ENCODE measurements around the gene TARBP1. TPM values are rescaled to one million over a fixed set of nuclear protein-coding genes. Genes with fewer than 3 reads are reported as not detected.

Gene TARBP1
- total and polyA plus RNA-seq, 2 of the 13 experiments (the other 11 are each of a cell fraction or from before 2014, with no cell fraction given): 37.7 to 67.0 TPM

DNA sequence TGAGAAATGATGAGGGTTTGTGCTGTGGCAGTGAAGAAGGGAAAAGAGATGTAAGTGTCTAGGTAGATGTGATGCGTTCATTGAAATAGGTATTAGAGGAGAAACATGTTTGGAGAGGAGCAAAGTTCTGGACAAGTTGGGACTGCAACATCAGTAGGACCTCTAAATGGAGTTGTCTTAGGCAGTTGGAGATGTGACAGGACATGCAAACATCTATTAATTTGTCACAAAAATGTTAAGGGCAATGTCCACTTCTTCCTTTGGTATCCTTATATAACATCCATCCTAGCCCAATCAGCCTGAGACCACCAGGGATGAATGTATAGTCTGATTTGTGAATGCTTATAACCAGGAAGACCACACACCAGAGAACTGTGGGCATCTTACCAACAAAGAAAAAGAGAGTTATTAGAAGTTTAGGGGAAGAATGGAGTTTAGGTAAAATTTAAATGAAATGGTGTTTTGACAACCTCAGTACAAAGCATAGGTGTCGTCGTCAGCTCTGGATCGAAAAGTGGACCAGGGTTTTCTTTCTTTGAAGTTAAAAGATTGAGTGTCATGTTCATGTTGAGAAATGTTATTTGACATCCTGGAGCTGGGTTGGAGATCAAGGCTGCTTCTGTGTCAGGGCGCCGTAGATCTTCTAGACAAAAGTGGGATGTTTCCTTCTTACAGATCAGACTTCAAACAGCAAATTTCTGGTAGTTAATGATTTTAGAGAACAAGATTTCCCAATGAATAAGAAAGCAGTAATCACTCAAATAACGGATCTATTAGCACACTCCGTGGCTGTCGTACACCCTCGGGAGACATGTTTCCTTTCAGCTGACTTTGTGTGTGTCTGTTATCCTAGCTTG is 97.1 kb downstream of the TARBP1 start:
- in situ Hi-C loops (cut with HindIII; ENCODE audit: extremely low pct_ligation_motif_present, low pct_unique_long_range_greater_than_20kb): no loop called here
- peak overlapping the region; percentile 79 for H3K27ac ChIP-seq (ENCODE audit: extremely low read length, insufficient read depth, low read length)
- peak overlapping the region; percentile 63 for H3K4me2 ChIP-seq (ENCODE audit: low read depth, low read length)
- H3K4me1 ChIP-seq (ENCODE audit: insufficient read depth, low read length): peaks cover 56% of the 10 kb centered on the region
- intact Hi-C loops (cut with micrococcal nuclease; ENCODE audit: unreplicated experiment): no loop called here
- H3K36me3 ChIP-seq (replicated peaks in 1 of 2; ENCODE audit: control insufficient read depth in 1 of 2, insufficient read depth in 2 of 2, low read length in 2 of 2): peaks cover 7 to 36% of the 10 kb centered on the region in 2 experiments
- H3K9me3 ChIP-seq (ENCODE audit: low read length): no peaks in the 10 kb centered on the region
- DNase-seq (ENCODE audit: low spot score) (peak; percentile 87), FAIRE-seq (peak; percentile 83), ATAC-seq (peak; percentile 88)
- H3K4me3 ChIP-seq (replicated peaks in 1 of 3; ENCODE audit: insufficient read depth in 1 of 3, low read depth in 2 of 3, low read length in 3 of 3): peak overlapping the region in 2 of 3 experiments; percentile 17 to 30; a peak in 3 of 6 replicates
- peak overlapping the region; percentile 37 for H3K9ac ChIP-seq (ENCODE audit: insufficient read depth, low read depth, low read length)
- BruUV-seq (replicated peaks): no TSS peak
- CTCF ChIA-PET (ENCODE audit: low intra/inter-chr PET ratio, low total read pairs): no interaction called here
- H3K79me2 ChIP-seq (ENCODE audit: insufficient read depth, low read length): peaks cover 15% of the 10 kb centered on the region
- no peak overlapping the region for H2AFZ ChIP-seq (ENCODE audit: low read length)
- POLR2A ChIA-PET: interaction anchor here (2.0 to 2.3 kb wide), 2 partner anchors 8 to 10 kb away, joined by 7 to 25 read pairs; partner anchors contain the start of gene COA6
- no peaks in the 10 kb centered on the region for H4K20me1 ChIP-seq (ENCODE audit: insufficient read depth, low read length)
- WGBS (ENCODE audit: low lambda C conversion rate): 3% methylated on average over 10 of the region's 10 CpGs
- H3K27me3 ChIP-seq (ENCODE audit: control insufficient read depth in 1 of 2, insufficient read depth in 2 of 2, low read length in 2 of 2): no peaks in the 10 kb centered on the region
- peak; percentile 89; the same call in 1 of the 2 replicates for TF ChIP-seq FOXJ3 (CRISPR knock-in tag; IDR thresholded peaks at IDR 0.05; ENCODE audit: borderline replicate concordance)
- peak; percentile 50 for TF ChIP-seq ASH2L (IDR thresholded peaks at IDR 0.05; ENCODE audit: insufficient read length, low read depth, low read length)
- no peak for TF ChIP-seq CC2D1A (CRISPR knock-in tag; IDR thresholded peaks at IDR 0.05)
- TF ChIP-seq ZNF775 (CRISPR knock-in tag; IDR thresholded peaks at IDR 0.05; ENCODE audit: borderline replicate concordance): no peak
- TF ChIP-seq TFAP4 (IDR thresholded peaks at IDR 0.05; ENCODE audit: borderline replicate concordance, low read depth): peak; percentile 35; the same call in 1 of the 2 replicates
- no peak for TF ChIP-seq ZNF589 (CRISPR knock-in tag; conservative IDR thresholded peaks at IDR 0.05)
- TF ChIP-seq JUND (CRISPR knock-in tag; IDR thresholded peaks at IDR 0.05): no peak
- no peak for TF ChIP-seq TCF12 (IDR thresholded peaks at IDR 0.05)
- 0 out of 2 replicates have a peak, but pooled peaks have one; percentile 50 for TF ChIP-seq TCF12 (CRISPR knock-in tag; IDR thresholded peaks at IDR 0.05)
- peak; percentile 21; the same call in 1 of the 2 replicates for TF ChIP-seq GATA4 (IDR thresholded peaks at IDR 0.05; ENCODE audit: borderline replicate concordance, low read depth)
- TF ChIP-seq MZF1 (CRISPR knock-in tag; IDR thresholded peaks at IDR 0.05; ENCODE audit: borderline replicate concordance): no peak
- TF ChIP-seq GATAD2A (CRISPR knock-in tag; IDR thresholded peaks at IDR 0.05): peak; percentile 83
- TF ChIP-seq, protein P1, sequence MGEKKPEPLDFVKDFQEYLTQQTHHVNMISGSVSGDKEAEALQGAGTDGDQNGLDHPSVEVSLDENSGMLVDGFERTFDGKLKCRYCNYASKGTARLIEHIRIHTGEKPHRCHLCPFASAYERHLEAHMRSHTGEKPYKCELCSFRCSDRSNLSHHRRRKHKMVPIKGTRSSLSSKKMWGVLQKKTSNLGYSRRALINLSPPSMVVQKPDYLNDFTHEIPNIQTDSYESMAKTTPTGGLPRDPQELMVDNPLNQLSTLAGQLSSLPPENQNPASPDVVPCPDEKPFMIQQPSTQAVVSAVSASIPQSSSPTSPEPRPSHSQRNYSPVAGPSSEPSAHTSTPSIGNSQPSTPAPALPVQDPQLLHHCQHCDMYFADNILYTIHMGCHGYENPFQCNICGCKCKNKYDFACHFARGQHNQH (CRISPR knock-in tag; IDR thresholded peaks at IDR 0.05): no peak
- peak; percentile 51; the same call in 1 of the 2 replicates for TF ChIP-seq GFI1 (CRISPR knock-in tag; IDR thresholded peaks at IDR 0.05; ENCODE audit: borderline replicate concordance)
- no peak for TF ChIP-seq ESRRA (CRISPR knock-in tag; IDR thresholded peaks at IDR 0.05; ENCODE audit: low read depth)
- TF ChIP-seq RORA (CRISPR knock-in tag; IDR thresholded peaks at IDR 0.05): peak; percentile 58; the same call in 1 of the 2 replicates
- no peak for TF ChIP-seq ZMAT3 (CRISPR knock-in tag; conservative IDR thresholded peaks at IDR 0.05)
- no peak for TF ChIP-seq SPEN (CRISPR knock-in tag; IDR thresholded peaks at IDR 0.05; ENCODE audit: low read depth)
- peak; percentile 58 for TF ChIP-seq FOXA3 (CRISPR knock-in tag; IDR thresholded peaks at IDR 0.05)
- no peak for TF ChIP-seq ZNF496 (CRISPR knock-in tag; IDR thresholded peaks at IDR 0.05; ENCODE audit: insufficient replicate concordance)
- peak; percentile 49 for TF ChIP-seq MED1 (CRISPR knock-in tag; IDR thresholded peaks at IDR 0.05)
- peak; percentile 72; the same call in 1 of the 2 replicates for TF ChIP-seq AKAP8 (CRISPR knock-in tag; IDR thresholded peaks at IDR 0.05)
- no peak for TF ChIP-seq ZNF780A (CRISPR knock-in tag; IDR thresholded peaks at IDR 0.05)
- TF ChIP-seq MAX (IDR thresholded peaks at IDR 0.05): 0 out of 2 replicates have a peak, but pooled peaks have one; percentile 32
